GM21367 (cell line): ENCODE results near the gene HDAC1.
"Not testable (repeated sequence)": the region's sequence is repeated elsewhere in the genome, so short reads cannot be mapped to it uniquely, and the experiment has no call there.

Source experiments
- ATAC-seq: cut with Tn5 transposase; IDR thresholded peaks from one replicate; pipeline ENCODE4 v1.9.1; 2021; ENCODE audit not compliant: unreplicated experiment

HDAC1 gene

DNA sequence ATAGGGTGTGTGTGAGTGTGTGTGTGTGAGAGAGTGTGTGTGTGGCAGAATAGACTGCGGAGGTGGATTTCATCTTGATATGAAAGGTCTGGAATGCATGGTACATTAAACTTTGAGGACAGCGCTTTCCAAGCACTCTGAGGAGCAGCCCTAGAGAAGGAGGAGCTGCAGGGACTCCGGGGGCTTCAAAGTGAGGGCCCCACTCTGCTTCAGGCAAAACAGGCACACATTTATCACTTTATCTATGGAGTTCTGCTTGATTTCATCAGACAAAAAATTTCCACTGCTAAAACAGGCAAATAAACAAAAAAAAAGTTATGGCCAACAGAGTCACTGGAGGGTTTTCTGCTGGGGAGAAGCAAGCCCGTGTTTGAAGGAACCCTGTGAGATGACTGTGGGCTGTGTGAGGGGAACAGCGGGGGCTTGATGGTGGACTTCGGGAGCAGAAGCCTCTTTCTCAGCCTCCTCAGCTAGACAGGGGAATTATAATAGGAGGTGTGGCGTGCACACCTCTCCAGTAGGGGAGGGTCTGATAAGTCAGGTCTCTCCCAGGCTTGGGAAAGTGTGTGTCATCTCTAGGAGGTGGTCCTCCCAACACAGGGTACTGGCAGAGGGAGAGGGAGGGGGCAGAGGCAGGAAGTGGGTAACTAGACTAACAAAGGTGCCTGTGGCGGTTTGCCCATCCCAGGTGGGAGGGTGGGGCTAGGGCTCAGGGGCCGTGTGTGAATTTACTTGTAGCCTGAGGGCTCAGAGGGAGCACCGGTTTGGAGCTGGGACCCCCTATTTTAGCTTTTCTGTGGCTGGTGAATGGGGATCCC lies 18.3 kb upstream of the HDAC1 start:
- no peak for ATAC-seq

DNA sequence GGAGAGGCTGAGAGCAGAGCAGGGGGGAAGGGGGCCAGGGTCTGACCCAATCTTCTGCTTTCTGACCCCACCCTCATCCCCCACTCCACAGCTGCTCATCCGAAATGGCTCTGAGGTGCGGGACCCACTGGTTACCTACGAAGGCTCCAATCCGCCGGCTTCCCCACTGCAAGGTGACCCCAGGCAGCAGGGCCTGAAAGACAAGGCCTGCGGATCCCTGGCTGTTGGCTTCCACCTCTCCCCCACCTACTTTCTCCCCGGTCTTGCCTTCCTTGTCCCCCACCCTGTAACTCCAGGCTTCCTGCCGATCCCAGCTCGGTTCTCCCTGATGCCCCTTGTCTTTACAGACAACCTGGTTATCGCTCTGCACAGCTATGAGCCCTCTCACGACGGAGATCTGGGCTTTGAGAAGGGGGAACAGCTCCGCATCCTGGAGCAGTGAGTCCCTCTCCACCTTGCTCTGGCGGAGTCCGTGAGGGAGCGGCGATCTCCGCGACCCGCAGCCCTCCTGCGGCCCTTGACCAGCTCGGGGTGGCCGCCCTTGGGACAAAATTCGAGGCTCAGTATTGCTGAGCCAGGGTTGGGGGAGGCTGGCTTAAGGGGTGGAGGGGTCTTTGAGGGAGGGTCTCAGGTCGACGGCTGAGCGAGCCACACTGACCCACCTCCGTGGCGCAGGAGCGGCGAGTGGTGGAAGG lies 17.1 kb upstream of the HDAC1 start:
- no peak for ATAC-seq

DNA sequence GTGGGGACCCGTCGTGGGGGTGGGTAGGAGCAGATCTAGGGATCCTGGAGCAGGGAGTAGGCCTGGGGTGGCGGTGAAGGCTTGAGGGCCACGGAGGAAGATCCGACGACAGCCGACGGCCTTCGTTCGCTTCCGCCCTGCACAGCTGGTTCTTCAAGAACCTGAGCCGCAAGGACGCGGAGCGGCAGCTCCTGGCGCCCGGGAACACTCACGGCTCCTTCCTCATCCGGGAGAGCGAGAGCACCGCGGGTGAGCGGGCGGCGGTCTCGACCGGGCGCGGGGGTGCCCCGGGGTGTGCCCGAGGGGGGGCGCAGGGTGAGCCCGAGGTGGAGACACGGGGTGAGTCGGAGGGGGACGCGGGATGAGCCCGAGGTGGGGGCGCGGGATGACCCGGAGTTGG lies 16.5 kb upstream of the HDAC1 start:
- ATAC-seq: no peak

DNA sequence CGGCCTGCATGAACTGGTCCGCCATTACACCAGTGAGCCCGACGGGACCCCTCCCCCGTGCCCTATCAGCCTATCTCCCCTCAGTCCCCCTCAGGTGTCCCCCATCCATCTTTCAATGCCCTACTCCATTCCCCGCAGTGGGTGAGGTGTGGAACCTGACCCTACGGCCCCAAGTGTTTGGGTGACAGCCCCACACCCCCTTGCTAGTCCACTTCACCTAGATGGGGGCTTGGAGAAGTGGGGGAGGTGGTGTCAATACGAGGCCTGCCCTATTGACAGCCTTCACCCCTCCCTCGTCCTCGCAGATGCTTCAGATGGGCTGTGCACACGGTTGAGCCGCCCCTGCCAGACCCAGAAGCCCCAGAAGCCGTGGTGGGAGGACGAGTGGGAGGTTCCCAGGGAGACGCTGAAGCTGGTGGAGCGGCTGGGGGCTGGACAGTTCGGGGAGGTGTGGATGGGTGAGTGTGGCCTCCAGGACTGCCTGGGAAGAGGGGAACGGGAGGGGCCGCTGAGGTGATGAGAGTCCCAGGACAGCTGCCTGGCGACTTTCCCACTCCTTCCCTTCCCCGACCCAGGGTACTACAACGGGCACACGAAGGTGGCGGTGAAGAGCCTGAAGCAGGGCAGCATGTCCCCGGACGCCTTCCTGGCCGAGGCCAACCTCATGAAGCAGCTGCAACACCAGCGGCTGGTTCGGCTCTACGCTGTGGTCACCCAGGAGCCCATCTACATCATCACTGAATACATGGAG lies 15.7 kb upstream of the HDAC1 start:
- ATAC-seq: no peak

DNA sequence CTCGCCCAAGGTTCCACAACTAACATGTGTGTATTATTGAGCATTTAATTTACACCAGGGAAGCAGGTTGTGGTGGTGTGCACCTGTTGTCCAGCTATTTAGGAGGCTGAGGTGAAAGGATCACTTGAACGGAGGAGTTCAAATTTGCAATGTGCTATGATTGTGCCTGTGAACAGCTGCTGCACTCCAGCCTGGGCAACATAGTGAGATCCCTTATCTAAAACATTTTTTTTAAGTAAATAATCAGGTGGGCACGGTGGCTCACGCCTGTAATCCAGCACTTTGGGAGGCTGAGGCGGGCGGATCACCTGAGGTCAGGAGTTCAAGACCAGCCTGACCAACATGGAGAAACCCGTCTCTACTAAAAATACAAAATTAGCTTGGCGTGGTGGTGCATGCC lies 7.1 kb upstream of the HDAC1 start:
- not testable (repeated sequence) for ATAC-seq

DNA sequence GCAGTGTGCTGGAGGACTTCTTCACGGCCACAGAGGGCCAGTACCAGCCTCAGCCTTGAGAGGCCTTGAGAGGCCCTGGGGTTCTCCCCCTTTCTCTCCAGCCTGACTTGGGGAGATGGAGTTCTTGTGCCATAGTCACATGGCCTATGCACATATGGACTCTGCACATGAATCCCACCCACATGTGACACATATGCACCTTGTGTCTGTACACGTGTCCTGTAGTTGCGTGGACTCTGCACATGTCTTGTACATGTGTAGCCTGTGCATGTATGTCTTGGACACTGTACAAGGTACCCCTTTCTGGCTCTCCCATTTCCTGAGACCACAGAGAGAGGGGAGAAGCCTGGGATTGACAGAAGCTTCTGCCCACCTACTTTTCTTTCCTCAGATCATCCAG lies 6.2 kb upstream of the HDAC1 start:
- ATAC-seq: no peak

DNA sequence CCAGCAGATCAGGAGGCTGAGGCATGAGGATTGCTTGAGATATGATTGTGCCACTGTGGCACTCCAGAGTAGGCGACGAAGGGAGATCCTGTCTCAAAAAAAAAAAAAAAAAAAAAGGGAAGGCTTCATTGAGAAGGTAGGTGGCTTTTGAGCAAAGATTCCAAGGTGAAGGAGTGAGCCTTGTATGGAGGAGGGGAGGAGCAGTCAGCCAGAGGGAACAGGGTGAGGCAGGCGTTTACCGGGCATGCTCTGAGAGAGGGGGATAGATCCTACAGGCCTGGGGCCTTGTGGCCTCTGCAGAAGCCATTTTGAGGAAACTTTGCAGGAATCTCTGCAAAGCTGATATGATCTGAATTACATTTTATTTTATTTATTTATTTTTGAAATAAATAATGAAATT lies 5.1 kb upstream of the HDAC1 start:
- no peak for ATAC-seq

DNA sequence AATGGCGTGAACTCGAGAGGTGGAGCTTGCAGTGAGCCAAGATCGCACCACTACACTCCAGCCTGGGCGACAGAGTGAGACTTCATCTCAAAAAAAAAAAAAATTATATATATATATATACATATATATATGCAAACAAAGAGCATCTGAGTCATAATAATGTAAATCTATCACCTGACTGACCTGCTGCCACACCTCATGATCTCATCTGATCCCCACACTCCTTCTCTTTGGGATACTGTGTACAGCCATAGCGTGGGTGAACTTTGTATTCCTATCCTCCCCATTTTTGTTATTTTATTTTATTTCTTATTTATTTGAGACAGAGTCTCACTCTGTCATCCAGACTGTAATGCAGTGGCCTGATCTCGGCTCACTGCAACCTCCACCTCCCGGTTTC lies 2.6 kb upstream of the HDAC1 start:
- no peak for ATAC-seq

DNA sequence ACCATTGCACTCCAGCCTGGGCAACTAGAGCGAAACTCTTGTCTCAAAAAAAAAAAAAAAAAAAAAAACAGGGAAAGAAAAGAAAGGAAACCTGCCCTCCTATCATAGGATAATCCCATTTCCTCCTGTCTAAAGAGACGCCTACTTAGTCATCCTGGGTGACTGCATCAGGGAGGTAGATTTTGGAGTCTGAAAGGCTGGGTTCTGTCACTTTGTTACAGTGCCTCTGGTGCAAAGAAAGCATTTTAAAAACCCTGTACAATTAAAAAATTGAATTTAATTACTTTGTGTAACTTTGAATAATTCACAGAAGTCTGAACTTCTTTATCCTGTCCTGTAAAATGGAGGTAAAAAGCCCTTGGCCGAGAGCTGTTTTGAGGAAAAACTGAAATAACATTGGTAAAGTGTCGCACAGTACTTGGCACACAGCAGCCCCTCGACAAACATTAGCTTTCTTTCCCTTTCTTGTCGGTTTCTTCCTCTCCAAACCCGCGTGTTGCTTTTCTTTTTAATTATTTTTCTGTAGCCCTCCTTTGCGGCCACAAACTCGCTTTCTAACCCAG lies 657 bp upstream of the HDAC1 start:
- no peak for ATAC-seq

DNA sequence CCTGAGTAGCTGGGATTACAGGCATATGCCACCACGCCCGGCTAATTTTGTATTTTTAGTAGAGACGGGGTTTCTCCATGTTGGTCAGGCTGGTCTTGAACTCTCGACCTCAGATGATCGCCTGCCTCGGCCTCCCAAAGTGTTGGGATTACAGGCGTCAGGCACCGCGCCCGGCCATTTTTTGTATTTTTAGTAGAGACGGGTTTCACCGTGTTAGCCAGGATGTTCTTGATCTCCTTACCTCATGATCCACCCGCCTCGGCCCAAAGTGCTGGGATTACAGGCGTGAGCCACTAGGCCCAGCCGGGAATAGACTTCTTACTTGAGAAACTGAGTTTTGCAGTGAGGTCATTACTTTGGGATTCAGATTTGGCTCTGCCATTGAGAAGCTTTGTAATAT lies 6.3 kb downstream of the HDAC1 start:
- not testable (repeated sequence) for ATAC-seq

DNA sequence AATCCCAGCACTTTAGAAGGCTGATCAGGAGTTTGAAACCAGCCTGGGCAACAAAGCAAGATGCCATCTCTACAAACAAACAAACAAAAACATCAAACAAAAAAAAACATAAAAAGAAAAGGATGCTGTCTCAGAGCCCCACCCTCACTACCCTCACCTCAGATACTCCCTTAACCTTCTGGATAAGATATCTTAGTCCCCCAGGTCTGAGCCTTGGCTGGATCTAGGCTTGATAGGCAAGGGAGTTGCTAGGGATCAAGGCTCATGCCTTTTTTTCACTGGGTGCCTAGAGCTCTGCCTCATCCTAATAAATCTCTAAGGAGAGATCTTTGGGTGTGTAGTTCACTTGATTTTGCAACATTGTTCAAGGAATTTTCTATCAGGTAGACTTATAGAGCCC lies 7.4 kb downstream of the HDAC1 start:
- ATAC-seq: no peak

DNA sequence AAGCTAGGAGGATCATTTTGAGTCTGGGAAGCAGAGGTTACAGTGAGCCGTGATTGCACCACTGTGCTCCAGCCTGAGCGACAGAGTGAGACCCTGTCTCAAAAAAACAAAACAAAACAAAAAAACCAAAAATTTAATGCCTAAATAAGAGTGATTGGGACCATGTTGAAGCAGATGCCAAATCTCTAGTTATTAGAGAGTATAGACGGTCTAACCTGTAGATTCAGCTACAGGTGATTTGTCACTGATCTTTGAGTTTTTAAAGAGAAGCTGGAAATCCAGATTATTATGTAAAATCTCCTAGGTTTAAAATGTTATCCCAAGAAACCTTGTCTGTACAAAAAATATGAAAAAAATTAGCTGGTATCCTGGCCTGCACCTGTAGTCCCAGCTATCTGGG lies 11.5 kb downstream of the HDAC1 start:
- ATAC-seq: no peak

DNA sequence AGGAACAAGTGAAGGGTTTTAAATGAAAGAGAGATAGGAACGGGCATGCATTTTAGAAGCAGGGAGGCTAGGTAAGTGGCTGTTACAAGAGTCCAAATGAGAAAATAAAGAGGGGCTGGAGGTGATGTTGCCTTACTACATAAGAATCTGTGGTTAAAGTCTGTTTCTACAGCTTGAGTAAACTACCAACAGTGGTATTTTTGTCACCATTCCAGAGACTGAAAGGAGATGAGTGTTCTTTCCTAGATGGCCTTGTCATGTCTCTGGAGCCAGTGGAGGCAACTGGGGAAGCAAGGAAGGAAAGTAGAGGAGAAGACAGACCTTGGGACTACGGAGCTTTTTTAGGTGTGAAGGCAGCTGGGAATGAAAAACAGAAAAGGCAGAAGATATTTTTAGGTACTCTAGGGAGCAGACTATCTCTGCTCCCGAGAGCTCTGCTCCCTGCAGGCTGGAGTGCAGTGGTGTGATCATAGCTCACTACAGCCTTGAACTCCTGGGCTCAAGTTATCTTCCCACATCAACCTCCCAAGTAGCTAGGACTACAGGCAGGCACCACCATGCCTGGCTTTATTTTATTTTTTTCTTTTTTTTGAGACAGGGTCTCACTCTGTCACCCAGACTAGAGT lies 12.2 kb downstream of the HDAC1 start:
- no peak for ATAC-seq

DNA sequence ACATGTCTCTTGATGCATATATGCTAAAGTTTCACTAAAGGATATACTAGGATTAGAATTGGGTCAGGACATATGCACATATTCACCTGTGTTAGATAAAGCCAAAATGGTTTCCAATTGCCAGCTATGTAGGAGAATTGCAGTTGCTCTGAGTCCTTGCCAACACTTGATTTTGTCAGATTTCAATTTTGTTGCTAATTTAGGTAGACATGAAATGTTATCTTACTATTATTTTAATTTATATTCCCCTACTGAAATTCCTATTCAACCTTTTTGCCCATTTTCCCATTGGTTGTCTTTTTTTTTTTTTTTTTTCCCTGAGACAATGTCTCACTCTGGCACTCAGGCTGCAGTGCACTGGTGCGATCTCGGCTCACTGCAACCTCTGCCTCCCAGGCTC lies 13.4 kb downstream of the HDAC1 start:
- no peak for ATAC-seq

DNA sequence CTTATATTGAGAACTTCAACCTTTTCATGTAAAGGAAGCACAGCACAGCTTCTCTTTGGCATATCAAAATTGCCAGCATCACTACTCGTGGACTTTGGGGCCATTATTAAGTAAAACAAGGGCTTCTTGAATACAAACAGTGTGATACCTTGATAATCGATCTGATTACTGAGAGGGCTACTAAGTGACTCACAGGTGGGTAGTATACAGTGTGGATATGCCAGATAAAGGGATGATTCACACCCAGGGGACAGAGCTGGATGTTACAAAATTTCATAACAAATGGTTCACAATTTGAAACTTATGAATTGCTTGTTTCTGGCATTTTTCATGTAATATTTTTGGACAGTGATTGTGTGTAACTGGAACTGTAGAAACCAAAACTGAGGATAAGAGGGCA lies 15.4 kb downstream of the HDAC1 start:
- no peak for ATAC-seq

DNA sequence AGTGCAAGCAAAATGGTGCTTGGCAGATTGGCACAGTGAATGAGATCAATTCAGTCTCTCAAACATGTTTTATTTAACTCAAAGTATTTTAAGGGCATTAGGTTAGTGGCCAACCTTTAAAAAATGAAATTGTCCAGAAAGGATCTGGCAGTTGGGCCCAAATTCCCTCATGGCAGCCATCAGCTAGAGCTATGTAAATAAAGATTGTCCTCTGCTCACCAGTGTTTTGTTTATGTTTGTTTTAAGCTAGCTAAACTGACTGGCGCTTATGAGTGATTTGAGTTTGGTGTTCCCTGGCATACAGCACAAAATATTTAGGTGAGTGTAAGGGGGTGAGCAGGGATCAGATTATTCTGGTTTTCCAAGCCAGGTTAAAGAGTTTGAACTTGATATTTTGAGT lies 18.1 kb downstream of the HDAC1 start:
- no peak for ATAC-seq

DNA sequence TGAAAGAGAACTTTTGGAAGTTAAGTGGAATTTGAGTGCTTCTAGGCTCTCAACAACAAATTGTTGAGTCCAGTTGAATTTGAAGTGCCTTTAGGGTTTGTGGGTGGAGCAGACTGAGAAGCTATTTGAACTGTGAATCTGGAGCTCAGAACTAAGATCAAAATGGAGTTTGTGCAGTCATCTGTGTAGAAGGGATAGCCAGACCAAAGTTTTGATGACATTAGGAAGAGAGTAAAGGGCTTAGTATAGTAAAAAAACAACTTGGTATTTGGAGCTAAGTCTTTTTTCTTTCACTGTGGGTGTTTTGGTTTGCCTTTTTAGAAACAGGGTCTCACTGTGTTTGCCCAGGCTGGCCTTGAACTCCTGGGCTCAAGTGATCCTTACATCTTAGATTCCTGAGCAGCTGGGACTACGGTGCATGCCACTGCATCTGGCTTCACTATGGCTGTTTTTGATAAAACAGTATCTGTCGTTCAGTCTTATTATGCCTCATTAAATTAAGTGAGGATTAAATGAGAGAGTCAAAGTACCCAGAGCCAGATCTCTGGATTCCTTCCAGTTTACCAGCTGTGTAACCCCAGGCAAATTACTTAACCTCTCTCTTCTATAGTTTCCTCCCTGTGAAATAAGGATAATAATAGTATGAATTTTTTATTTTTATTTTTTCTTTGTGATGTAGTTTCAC lies 20.0 kb downstream of the HDAC1 start:
- ATAC-seq: no peak

DNA sequence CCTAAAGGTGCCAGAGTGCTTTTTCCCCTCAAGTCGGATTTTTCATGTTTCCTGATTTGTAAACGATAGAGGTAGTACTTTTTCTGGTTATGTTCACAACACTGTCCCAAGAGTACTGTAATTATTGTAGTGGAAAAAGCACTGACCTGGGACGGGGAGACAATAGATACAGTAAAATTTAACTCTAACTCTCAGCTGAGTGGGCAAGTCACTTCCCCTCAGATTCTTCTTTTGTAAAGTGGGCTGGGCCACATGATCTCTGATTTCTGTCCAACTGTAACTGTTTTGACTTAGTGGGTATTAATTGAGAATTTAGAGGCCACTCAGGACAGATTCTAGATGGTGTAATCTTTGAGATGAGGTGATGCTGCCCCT lies 25.0 kb downstream of the HDAC1 start:
- no peak for ATAC-seq

DNA sequence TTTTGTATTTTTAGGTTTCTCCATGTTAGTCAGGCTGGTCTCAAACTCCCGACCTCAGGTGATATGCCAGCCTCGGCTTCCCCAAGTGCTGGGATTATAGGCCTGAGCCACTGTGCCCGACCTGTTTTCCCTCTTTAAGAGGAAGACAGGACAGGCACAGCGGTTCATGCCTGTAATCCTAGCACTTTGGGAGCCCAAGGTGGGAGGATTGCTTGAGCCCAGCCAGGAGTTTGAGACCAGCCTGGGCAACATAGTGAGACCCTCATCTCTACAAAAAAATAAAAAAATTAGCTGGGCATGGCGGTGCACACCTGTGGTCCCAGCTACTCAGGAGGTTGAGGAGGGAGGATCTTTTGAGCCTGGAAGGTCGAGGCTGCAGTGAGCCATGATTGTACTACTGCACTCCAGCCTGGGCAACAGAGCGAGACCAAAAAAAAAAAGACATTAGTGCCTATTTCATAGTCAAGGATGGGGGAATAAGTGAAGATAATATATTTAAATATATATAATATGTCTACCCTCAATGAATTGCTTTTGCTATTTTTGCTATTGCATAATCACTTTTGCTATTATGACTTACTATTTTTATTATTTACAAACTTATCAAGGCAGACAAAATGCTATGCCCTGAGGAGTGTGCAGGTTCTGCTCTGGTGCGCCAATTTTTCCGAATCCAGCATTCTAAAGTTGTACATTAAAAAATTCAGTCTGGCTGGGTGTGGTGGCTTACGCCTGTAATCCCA lies 26.4 kb downstream of the HDAC1 start:
- ATAC-seq: no peak

DNA sequence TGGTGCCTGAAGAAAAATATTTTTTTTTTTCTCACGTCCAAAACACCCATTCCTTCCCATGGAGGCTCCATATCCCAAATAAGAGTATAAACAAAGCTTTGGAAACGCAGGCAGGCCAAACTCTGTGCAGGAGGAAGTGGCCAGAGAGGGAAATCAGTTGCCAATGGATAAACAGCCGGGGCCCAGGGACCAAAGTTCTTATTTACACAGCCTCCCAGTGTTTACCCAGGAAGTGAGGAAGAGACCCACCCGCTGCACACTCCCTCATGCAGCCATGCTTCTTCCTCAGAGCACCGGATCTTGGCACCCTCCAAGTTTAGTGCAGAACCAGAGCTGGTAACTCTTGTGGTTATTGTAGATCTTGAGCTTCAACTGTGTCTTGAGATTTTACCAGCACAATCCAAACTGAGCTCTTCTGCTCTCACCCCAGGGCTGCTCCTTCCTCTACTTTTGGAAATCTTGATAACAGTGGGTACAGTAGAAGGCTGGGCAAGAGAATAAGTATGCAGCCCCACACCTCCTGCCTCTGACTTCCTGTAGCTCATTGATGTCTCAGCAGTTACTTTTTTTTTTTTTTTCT lies 29.9 kb downstream of the HDAC1 start:
- ATAC-seq: no peak
